ENCODE measurements around the gene DCC. TPM values are rescaled to one million over a fixed set of nuclear protein-coding genes. Genes with fewer than 3 reads are reported as not detected.

DCC gene
- total RNA-seq, 1 donor from 2014 or later, result not detected

DNA sequence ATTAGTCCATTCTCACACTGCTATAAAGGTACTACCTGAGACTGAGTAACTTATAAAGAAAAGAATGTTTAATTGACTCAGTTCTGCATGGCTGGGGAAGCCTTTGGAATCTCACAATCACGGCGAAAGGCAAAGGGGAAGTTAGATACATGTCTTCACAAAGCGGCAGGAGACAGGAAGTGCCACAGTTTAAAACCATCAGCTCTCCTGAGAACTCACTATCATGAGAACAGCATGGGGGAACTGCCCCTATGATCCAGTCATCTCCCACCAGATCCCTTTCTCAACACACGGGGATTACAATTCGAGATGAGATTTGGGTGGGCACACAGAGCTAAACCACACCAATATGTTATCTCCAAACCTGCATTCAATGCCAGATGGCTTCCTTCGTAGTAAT, 716.1 kb downstream of the DCC start:
- no peak for DNase-seq (ENCODE audit: low read depth)
- TF ChIP-seq, protein P1, sequence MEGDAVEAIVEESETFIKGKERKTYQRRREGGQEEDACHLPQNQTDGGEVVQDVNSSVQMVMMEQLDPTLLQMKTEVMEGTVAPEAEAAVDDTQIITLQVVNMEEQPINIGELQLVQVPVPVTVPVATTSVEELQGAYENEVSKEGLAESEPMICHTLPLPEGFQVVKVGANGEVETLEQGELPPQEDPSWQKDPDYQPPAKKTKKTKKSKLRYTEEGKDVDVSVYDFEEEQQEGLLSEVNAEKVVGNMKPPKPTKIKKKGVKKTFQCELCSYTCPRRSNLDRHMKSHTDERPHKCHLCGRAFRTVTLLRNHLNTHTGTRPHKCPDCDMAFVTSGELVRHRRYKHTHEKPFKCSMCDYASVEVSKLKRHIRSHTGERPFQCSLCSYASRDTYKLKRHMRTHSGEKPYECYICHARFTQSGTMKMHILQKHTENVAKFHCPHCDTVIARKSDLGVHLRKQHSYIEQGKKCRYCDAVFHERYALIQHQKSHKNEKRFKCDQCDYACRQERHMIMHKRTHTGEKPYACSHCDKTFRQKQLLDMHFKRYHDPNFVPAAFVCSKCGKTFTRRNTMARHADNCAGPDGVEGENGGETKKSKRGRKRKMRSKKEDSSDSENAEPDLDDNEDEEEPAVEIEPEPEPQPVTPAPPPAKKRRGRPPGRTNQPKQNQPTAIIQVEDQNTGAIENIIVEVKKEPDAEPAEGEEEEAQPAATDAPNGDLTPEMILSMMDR (conservative IDR thresholded peaks at IDR 0.05; ENCODE audit: low read depth, low read length), result no peak
- H3K4me3 ChIP-seq (ENCODE audit: low read depth, low read length), result no peak overlapping the region

DNA sequence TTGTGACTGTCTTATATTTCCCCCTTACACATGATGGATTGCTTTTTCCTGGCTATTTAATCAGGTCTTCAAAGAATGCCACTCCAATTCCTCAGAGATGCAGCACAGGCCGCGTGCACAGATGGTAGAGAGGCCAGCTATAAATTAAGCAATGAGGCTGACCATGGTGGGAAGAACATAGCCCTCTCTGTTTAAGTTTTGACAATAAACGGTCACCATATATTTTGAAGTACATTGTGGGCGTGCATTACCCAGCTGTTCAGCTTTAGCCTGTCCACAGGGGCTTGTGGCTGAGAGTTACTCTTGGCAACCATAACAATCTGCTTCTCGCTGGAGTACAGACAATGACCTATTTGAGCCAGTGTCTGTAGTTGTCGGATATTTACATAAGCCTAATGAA, 730.8 kb downstream of the DCC start:
- no peak overlapping the region for H3K4me3 ChIP-seq (ENCODE audit: low read depth, low read length)
- TF ChIP-seq, protein P1 (conservative IDR thresholded peaks at IDR 0.05; ENCODE audit: low read depth, low read length), result no peak
- DNase-seq (ENCODE audit: low read depth), result no peak

DNA sequence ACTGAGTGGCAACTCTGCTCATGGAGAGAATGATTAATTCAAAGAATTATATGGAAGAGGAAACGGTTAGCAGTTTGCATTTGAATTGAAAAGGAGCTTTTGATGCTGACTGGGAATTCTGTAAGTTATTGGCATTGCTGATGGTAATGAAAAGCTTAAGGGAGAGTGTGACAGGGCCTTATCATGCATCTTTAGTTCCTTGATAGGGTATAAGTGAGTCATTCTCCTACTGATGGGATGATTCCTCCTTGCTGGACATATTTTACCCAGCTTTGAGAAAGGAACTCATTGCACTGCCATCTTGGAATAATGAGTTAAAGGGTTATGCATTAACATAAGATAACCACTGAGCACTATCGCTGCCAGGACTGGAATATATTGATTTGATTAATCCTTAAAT, 740.7 kb downstream of the DCC start:
- TF ChIP-seq, protein P1 (conservative IDR thresholded peaks at IDR 0.05; ENCODE audit: low read depth, low read length), result no peak
- DNase-seq (ENCODE audit: low read depth), result no peak
- H3K4me3 ChIP-seq (ENCODE audit: low read depth, low read length), result no peak overlapping the region

DNA sequence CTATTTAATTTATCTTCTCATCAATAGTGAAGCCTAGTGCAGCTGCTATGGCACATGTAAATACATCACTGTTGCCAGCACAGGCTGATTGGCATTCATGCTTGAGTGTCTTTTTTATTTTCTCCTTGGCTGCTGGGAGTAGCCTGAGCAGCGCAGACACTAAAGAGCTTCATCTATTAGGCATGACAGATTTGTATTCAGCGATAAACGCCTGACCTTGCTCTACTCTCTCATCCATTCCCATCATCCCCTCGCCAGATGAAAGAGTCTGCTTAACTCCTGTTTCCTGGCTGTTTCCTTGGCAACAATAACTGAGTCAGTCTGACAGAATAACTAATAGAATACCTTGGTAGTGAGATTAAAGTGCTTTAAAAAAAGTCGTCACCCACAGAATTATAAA, 753.6 kb downstream of the DCC start:
- DNase-seq (ENCODE audit: low read depth), result no peak
- TF ChIP-seq, protein P1 (conservative IDR thresholded peaks at IDR 0.05; ENCODE audit: low read depth, low read length), result no peak
- no peak overlapping the region for H3K4me3 ChIP-seq (ENCODE audit: low read depth, low read length)

DNA sequence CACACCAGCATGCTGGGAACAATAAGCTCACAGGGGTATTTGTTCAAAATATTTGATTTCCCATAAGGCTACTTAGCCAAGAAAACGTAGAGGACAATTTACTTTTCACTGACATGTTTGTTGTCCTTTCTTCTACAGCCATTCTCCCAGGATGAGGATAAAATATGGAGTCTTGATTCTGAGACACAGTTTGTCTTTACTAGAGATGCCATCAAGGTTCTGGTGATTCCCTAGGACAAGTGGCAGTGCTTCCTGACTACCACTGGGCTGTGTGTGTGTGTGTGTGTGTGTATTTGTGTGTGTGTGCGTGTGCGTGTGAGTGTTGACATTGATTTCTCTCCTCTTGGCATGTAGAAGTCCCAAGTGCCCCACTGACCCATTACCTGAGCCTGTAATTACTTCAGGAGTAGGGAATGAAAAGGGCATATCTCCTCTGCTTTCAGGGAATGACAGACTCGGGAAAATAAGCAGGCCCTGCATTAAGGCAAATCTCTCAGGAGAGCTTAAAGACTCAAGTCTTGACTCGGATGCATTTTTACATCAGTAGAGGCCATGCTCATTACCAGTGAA, 761.6 kb downstream of the DCC start:
- H3K4me3 ChIP-seq (ENCODE audit: low read depth, low read length), result no peak overlapping the region
- TF ChIP-seq, protein P1 (conservative IDR thresholded peaks at IDR 0.05; ENCODE audit: low read depth, low read length), result no peak
- no peak for DNase-seq (ENCODE audit: low read depth)

DNA sequence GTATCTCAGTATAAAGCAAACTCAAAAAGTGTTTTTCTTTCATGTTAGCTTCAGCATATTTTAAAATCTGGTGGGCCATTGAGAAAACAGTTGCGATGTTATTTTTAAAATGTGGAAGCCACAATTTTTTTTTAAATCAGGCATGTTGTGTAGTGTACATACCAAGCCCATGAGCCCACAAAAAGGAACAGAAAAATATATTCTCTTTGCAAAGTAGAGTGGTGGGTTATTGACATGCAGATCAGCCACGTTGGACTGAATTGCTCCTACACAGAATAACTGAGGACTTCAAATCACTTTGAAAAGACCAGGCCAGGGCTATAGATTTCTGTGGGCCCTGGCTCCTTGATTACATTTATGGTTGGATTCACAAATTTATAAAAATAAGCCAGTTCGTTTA, 774.4 kb downstream of the DCC start:
- no peak for DNase-seq (ENCODE audit: low read depth)
- TF ChIP-seq, protein P1 (conservative IDR thresholded peaks at IDR 0.05; ENCODE audit: low read depth, low read length), result no peak
- H3K4me3 ChIP-seq (ENCODE audit: low read depth, low read length), result no peak overlapping the region

DNA sequence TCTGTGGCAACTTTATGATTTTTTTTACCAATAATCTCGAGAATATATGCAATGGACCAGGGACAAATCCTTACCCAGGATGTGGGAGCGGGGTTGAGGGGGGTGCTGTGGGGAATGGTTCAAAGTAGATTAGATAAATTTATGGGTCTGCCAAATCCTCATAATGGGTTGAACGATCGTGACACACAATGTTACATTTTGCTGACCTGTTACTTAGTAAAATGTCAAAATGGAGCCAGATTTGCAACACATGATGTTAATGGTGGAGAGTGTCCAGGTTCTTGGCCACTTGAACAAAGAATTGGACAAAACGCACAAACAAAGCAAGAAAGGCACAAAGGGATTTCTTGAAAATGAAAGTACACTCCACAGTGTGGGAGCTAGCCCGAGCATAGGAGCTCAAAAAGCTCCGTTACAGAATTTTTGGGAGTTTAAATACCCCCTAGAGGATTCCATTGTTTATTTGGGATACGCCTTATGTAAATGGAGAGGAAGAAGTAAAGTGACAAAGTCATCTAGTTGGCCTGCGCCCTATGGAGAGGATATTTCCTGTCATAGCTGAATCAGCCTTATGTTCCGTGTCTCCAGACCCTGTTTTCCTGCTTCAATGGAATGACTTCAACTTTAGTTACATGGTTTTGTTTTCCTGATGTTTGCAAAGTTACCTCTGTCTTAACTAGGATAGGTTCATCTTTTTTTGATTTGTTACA, 776.0 kb downstream of the DCC start:
- TF ChIP-seq, protein P1 (conservative IDR thresholded peaks at IDR 0.05; ENCODE audit: low read depth, low read length), result no peak
- H3K4me3 ChIP-seq (ENCODE audit: low read depth, low read length), result no peak overlapping the region
- DNase-seq (ENCODE audit: low read depth), result no peak

Measured in epithelial cell of proximal tubule (primary cell).